OCI-LY1 (cell line): Measurements from ENCODE around the gene TNFRSF1A.

Experiments used
- CTCF ChIP-seq: fragments of 200-600 bp; sonication (generic), shearing (Covaris generic); IDR thresholded peaks from 2 replicates; pipeline ENCODE4 v1.5.1; 2017; ENCODE audit warnings: mild to moderate bottlenecking, antibody characterized with exemption, low read length, moderate library complexity, mixed read lengths
- EZH2 ChIP-seq: fragments of 200-600 bp; sonication (generic), shearing (Covaris generic); IDR thresholded peaks from 2 replicates; pipeline ENCODE4 v1.8.0; 2017; ENCODE audit warnings: borderline replicate concordance, mixed run types, mild to moderate bottlenecking, antibody characterized with exemption, low read length, moderate library complexity, mixed read lengths

DNA sequence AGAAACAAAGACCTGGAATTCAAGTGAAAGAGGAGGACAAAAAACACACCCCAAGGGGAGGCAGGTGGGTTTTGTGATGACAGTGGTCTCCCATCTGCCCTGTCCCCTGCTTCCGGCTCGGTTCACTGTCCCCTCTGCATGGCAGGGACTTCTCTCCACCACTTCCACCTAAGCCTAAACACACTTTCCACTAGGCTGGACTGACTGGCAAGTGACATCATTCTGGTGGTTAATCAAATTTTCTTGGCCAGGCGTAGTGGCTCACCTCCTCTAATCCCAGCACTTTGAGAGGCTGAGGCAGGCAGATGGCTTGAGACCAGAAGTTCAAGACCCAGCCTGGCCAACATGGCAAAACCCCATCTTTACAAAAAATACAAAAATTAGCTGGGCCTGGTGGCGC is 19.5 kb downstream of the TNFRSF1A start:
- TF ChIP-seq EZH2, result no peak
- no peak for TF ChIP-seq CTCF
